ENCODE data around the gene RYR2. TPM values are rescaled to one million over a fixed set of nuclear protein-coding genes. Genes with fewer than 3 reads are reported as not detected.

The RYR2 gene
- total and polyA plus RNA-seq, 2 of the 8 experiments (the other 6 are each of a cell fraction or from before 2014, with no cell fraction given), result 1.3 to 4.4 TPM

DNA sequence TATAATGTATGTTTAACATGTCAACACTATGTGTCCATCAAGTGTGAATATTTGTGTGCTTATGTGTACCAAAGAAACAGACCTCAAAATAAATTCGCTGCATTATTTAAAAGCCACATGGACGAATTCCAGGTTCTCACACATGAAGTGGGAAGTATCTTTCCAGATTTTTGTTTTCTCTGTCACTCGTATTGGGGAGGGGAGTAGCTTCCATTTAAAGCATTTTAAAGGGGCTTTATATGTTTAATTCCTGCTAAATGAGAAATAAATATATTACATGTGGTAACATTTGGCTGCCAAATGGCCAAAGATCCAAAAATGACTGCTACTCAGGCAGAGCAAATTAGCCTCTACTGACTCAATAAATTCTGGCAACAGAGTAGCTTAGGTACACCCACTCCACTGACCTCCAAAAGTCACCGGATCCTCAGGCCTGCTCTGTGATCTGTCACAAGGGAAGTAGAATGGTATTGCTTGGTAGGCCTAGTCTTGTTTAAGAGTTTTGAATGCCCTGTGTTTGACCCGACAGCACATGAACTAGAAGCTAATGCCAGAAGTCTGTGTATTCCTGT, 670.7 kb downstream of the RYR2 start (continued):
- TF ChIP-seq SAP30 (IDR thresholded peaks at IDR 0.05; ENCODE audit: insufficient read depth, insufficient replicate concordance, low read length) (no peak), HDAC6 (IDR thresholded peaks at IDR 0.05; ENCODE audit: low read depth, low read length) (no peak), POU5F1 (IDR thresholded peaks at IDR 0.05; ENCODE audit: low read depth, low read length) (no peak)
